ENCODE results near the gene MAZ. TPM values are rescaled to one million over a fixed set of nuclear protein-coding genes. Genes with fewer than 3 reads are reported as not detected.
"Not testable (repeated sequence)": the region's sequence is repeated elsewhere in the genome, so short reads cannot be mapped to it uniquely, and the experiment has no call there.

Gene MAZ
- polyA plus RNA-seq, 3 donors: 74.2 to 137 (median 83.9) TPM

DNA sequence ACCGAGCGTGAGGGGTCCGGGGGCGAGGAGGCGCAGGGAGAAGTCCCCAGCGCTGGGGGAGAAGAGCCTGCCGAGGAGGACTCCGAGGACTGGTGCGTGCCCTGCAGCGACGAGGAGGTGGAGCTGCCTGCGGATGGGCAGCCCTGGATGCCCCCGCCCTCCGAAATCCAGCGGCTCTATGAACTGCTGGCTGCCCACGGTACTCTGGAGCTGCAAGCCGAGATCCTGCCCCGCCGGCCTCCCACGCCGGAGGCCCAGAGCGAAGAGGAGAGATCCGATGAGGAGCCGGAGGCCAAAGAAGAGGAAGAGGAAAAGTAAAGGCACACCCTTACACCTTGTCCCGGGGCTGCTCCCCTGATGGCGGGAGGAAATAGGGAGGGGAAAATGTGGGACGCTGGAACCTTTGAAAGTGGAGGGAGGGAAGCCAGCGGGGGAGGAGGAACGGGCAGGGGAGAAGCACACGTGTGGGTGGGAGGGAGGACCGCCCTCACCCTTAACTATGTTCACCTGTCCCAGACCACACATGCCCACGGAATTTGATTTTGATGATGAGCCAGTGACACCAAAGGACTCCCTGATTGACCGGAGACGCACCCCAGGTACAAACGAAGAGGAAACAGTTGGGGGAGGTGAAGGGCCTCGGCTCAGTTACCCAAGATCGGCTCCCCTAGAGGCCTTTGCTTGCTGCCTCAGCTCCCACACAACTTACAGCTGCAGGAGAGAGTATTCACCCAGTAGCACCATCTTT is 10.5 kb downstream of the MAZ start:
- peak overlapping the region; percentile 34 for H3K27ac ChIP-seq (ENCODE audit: low read depth, low read length)
- WGBS, 3 donors: 1 to 5% (median 4%) methylated on average over 34 to 37 of the region's 37 CpGs

DNA sequence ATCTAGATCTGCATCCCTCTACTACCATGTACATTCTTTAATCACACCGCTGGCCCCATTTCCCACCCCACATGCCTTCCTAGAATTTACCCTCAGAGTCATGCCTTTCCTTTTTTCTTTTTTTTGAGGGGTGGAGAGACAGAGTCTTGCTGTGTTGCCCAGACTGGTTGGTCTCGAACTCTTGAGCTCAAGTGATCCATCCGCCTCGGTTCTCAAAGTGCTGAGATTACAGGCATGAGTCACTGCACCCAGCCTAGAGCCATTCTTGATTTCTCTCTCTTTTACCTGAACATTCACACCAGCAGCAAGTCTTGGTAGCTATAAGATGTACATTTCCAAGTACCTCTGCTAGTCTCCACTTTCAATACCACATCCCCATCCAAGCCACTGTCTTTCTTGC is 11.8 kb downstream of the MAZ start:
- 77 to 94% (median 92%) methylated on average over 4 of the region's 4 CpGs for WGBS, 3 donors
- no peak overlapping the region for H3K27ac ChIP-seq (ENCODE audit: low read depth, low read length)

DNA sequence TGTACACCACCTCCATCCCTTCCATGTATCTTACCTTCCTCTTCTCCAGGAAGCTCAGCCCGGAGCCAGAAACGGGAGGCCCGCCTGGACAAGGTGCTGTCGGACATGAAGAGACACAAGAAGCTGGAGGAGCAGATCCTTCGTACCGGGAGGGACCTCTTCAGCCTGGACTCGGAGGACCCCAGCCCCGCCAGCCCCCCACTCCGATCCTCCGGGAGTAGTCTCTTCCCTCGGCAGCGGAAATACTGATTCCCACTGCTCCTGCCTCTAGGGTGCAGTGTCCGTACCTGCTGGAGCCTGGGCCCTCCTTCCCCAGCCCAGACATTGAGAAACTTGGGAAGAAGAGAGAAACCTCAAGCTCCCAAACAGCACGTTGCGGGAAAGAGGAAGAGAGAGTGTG is 13.2 kb downstream of the MAZ start:
- 63 to 81% (median 75%) methylated on average over 15 of the region's 15 CpGs for WGBS, 3 donors
- no peak overlapping the region for H3K27ac ChIP-seq (ENCODE audit: low read depth, low read length)

DNA sequence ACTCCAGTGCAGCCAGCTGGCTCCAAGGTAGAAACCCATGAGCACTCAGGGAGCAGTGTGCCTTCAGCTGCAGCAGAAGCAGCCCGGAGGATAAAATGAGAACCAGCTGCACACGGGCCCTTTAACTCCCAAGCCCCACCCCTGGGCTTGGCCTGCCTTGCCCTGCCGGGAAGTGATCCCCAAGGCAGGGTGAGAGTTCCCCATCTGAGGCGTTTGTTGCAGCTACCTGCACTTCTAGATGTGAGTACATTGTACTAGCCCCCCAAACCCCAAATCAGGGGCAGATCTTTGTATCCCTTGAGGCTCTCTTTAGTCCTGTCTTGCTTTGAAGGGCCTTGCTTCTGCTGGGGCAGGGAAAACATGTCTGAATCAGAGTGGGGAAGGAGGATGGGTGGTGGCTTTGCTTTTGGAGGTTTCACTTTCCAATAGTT is 14.0 kb downstream of the MAZ start, which contains the start of gene MVP:
Gene MVP (plus strand): TSS at position 192 of the 431 bp plus-strand sequence. CDS start 10,088 bp downstream, outside the sequence.
- H3K27ac ChIP-seq (ENCODE audit: low read depth, low read length): peak within 1 kb of the TSS; percentile 68
- WGBS, 3 donors: 0% methylated on average over 4 of the region's 4 CpGs

DNA sequence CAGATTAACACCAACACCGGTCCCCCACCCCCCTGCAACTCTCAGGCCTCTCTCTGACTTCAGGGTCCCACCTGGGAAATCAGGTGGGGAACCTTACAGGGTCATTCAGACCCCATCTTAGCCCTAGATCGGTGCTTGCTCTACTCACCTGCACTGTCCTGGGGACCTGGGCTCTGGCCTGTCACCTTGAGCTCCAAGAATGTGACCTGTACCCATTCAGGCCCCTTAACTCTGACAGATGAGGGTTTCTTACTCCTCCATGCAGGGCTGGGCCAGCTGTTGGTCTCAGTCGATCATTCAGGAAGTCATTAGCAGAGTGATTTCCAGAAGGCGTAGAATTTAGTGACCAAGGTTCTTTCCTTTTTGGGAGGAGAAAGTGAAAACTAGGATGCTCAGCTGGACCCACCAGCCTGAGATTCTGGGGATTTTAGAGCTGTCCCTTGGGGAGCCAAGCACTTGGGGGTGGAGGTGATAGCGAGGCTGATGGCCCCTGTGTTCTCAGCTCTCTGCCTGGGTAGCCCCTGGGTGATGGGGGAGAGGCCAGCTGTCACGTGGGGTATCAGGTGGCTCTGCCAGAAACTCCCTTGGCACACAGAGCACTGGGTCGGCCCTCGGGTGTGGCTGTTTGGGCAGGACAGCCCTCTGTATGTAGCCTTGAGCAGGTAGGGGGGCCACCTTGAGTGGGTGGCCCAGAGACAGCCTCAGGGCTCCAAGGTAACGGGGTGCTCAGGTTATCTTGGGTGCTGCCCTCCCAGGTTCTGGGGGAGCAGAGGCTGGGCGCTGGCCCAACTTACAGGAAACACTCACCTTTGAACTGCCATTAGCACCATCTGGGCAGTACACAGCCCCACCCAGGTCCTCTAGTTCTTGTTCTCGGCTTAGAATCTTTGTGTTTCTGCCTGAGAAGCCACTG is 14.7 kb downstream of the MAZ start:
- peak overlapping the region; percentile 68 for H3K27ac ChIP-seq (ENCODE audit: low read depth, low read length)
- WGBS, 3 donors: 10 to 19% (median 19%) methylated on average over 11 of the region's 11 CpGs

DNA sequence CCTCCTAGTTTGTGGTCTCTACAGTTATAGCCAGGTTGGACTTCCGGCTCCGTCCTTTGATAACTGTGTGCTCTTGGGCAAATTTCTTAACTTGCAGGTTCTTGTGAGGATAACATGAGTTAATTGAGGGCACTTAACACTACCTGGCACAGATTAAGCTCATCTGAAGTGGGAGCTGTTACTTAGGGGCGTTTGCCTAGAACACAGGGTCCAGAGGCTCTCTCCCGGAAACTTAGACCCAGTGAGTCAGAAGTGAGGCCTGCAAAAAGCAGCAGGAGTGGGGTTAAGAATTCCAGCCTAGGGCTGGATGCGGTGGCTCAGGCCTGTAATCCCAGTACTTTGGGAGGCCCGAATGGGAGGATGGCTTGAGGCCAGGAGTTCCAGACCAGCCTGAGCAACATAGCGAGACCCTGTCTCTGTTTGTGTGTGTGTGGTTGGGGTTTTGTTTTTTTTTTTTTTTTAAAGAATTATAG is 15.3 kb downstream of the MAZ start:
- 20 to 46% (median 40%) methylated on average over 7 of the region's 7 CpGs for WGBS, 3 donors
- H3K27ac ChIP-seq (ENCODE audit: low read depth, low read length): peak overlapping the region; percentile 68

DNA sequence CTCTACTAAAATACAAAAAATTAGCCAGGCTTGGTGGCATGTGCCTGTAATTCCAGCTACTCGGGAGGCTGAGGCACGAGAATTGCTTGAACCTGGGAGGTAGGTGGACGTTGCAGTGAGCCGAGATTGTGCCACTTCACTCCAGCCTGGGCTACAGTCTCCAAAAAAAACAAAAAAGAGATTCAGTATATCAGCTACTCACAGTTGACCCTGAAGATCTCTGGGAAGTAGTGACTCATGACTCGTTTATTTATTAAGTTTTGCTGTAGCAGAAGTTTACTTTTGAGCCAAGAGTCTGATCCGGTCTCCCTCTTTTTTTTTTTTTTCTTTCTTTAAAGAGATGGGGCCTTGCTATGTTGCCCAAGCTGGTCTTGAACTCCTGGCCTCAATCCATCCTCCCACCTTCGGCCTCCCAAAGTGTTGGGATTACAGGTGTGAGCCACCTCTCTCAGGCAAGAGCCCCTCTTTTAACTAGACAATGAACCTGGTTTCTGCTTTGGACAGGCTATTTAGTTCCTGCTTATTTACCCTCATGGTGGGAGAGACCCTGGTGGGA is 18.3 kb downstream of the MAZ start:
- H3K27ac ChIP-seq (ENCODE audit: low read depth, low read length): no peak overlapping the region
- 23 to 51% (median 46%) methylated on average over 7 of the region's 7 CpGs for WGBS, 3 donors

DNA sequence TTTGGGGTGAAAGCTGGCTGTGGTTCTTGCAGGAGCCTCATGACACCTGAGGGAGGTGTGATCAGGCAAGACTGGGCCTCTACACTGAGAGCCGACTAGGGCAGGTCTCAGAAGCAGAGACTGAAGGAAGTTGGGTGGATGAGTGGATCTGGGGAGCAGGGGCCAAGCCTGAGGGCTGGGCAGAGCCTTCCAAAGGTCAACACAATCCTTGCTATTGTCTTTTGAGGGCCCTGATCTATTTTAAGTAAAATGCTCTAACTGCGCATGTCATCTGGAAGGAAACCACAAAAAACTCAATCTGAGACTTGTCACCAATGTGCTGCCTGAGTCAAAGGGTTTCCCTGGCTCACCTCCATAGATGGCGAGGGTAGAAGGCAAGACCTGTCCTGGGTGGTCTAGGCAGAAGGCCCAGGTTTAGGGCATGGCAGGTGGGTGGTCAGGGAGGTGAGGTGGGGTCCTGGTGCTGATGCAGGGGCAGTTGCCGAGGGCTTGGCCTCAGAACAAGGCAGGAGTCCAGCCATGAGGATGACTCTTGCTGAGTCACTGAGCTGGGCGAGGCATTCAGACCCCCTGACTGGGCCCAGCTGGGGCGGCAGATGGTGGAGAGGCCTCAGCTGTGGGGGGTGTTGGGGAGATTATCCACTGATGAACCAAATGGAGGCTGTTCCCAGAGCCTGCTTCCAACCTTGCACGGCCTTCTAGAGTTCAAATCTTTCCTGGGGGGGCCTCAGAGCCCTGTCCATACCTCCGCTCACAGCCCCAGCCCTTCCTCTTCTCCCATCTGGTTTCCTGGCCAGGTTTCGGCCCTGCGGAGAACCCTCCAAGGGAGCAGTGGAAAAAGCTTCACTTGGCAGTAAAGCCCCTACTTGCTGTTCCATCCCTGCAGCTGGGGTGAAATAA is 19.1 kb downstream of the MAZ start:
- WGBS, 3 donors: 40 to 78% (median 44%) methylated on average over 10 of the region's 10 CpGs
- peak overlapping the region; percentile 8 for H3K27ac ChIP-seq (ENCODE audit: low read depth, low read length)

DNA sequence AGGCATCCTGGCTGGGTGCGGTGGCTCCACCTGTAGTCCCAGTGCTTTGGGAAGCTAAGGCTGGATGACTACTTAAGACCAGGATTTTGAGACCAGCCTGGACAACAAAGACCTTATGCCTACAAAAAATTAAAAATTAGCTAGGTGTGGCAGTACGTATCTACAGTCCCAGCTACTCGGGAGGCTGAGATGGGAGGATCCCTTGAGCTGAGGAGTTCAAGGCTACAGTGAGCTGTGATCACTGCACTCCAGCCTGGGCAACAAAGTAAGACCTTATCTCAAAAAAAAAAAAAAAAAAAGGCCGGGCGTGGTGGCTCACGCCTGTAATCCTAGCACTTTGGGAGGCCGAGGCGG is 20.0 kb downstream of the MAZ start:
- WGBS, 3 donors: 90 to 91% (median 91%) methylated on average over 3 to 8 of the region's 8 CpGs
- no peak overlapping the region for H3K27ac ChIP-seq (ENCODE audit: low read depth, low read length)

DNA sequence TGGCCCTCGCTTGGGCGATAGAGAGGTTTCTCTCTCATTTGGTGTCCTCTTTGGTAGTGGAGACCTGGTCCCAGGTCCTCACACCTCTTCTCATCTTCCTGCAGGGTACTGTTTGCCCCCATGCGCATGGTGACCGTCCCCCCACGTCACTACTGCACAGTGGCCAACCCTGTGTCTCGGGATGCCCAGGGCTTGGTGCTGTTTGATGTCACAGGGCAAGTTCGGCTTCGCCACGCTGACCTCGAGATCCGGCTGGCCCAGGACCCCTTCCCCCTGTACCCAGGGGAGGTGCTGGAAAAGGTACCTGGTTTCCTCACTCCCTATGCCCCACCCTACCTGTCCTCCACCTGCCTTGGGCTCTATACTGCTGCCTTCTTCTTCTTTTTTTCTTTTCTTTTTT is 24.4 kb downstream of the MAZ start:
- WGBS, 3 donors: 95 to 98% (median 97%) methylated on average over 10 to 11 of the region's 11 CpGs
- H3K27ac ChIP-seq (ENCODE audit: low read depth, low read length): no peak overlapping the region

DNA sequence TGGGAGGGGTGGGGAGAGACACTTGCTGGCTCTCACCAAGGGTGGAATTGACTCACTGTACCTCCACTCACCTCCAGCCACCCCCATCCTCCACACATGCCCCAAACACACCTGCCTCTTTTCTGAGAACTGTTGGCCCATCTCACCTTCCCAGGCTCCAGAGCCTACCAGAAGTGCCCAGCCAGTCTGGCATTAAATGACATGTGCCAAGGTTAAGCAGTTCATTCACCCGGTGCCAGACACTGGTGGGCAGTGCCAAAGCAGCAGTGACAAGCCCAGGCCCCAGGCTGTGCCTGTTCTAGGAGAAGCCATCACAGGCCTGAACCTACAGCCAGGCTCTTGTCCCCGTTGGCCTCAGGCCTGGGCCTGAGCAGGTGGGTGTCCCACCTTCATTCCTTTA is 25.2 kb downstream of the MAZ start:
- WGBS, 3 donors: 37 to 87% (median 86%) methylated on average over 2 of the region's 2 CpGs
- no peak overlapping the region for H3K27ac ChIP-seq (ENCODE audit: low read depth, low read length)

DNA sequence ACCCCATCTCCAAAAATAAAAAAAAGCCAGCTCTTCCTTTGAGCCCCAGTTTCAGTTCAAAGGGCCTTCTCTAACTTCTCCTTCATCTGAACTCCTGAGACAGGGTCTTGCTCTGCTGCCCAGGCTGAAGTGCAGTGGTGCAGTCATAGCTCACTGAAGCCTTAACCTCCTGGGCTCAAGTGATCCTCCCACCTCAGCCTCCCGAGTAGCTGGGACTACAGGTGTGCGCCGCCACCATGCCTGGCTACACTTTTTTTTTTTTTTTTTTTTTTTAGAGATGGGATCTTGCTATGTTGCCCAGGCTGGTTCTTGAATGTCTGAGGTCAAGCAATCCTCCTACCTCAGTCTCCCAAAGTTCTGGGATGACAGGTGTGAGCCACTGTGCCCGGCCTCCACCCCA is 26.9 kb downstream of the MAZ start:
- 94 to 100% (median 95%) methylated on average over 4 of the region's 4 CpGs for WGBS, 3 donors
- not testable (repeated sequence) for H3K27ac ChIP-seq (ENCODE audit: low read depth, low read length)

DNA sequence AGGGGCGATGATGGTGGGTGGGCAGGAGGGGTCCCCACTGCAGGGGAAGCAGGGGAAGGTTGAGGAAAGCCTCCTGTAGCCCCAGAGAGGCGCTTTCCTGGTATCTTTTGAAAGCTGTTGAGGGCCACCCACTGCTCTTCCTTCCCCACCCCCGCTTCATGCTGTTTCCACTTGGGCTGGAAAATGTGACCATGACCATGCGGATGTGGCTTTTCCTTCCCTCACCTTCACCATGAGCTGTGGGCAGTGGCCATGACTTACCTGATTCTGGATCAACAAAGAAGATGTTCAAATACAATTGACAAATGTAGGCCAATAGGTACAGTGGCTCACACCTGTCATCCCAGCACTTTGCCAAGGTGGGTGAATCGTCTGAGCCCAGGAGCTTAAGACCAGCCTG is 27.8 kb downstream of the MAZ start:
- H3K27ac ChIP-seq (ENCODE audit: low read depth, low read length): no peak overlapping the region
- WGBS, 3 donors: 92 to 96% (median 93%) methylated on average over 5 of the region's 5 CpGs

DNA sequence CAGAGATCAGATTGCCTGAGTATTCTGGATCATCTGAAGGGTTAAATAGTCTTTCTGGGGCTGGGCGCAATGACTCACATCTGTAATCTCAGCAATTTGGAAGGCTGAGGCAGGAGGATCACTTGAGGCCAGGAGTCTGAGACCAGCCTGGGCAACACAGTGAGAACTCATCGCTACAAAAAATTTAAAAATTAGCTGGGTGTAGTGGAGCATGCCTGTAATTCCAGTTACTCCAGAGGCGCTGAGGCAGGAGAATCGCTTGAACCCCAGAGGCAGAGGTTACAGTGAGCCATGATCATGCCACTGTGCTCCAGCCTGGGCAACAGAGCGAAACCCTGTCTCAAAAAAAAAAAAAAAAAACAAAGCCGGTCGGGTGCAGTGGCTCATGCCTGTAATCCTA is 29.6 kb downstream of the MAZ start:
- no peak overlapping the region for H3K27ac ChIP-seq (ENCODE audit: low read depth, low read length)
- WGBS, 3 donors: 90 to 97% (median 94%) methylated on average over 5 to 7 of the region's 7 CpGs

DNA sequence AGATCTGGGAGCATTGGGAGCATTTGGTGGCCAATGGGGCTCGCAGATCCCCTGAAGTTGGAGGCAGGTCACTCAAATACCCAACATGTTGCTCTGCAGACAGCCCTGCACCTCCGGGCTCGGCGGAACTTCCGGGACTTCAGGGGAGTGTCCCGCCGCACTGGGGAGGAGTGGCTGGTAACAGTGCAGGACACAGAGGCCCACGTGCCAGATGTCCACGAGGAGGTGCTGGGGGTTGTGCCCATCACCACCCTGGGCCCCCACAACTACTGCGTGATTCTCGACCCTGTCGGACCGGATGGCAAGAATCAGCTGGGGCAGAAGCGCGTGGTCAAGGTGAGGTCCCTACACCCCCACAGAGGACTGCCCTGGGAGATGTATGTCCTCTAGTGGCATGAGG is 30.3 kb downstream of the MAZ start:
- 85 to 88% (median 87%) methylated on average over 15 of the region's 15 CpGs for WGBS, 3 donors
- H3K27ac ChIP-seq (ENCODE audit: low read depth, low read length): no peak overlapping the region

DNA sequence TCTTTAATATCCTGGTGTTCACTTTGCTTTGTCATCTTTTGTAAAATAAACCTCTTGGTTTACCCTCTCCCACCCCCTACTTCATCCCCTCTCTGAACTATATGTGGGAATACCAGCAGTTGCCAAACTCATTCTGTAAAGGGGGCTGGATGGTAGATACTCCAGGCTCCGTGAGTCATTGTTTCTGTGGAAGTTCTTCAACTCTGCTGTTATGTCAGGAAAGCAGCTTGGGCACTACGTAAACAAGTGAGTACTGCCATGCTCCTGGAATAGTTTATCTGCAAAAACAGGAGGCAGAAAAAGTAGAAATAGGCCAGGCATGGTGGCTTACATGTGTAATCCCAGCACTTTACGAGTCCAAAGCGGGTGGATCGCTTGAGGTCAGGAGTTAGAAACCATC is 31.5 kb downstream of the MAZ start:
- H3K27ac ChIP-seq (ENCODE audit: low read depth, low read length): no peak overlapping the region
- 92 to 96% (median 96%) methylated on average over 5 of the region's 5 CpGs for WGBS, 3 donors

DNA sequence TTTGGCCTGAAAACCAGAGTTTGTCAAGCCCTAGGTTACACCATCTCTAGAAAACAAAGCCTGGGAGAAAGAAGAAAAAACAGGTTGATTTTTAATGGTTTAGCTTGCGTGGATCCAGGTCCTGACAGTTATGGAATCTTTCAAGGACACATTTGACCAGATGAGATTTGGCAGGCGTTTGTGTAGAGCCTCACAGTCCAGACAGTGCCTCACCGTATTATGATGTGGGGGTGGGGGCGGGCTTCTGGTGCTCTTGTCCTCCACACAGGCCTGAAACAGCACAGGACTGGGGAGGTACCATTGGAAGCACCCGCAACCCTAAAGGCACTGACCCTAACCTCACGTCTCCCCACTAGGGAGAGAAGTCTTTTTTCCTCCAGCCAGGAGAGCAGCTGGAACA is 33.5 kb downstream of the MAZ start:
- H3K27ac ChIP-seq (ENCODE audit: low read depth, low read length): no peak overlapping the region
- 77 to 93% (median 93%) methylated on average over 6 of the region's 6 CpGs for WGBS, 3 donors

DNA sequence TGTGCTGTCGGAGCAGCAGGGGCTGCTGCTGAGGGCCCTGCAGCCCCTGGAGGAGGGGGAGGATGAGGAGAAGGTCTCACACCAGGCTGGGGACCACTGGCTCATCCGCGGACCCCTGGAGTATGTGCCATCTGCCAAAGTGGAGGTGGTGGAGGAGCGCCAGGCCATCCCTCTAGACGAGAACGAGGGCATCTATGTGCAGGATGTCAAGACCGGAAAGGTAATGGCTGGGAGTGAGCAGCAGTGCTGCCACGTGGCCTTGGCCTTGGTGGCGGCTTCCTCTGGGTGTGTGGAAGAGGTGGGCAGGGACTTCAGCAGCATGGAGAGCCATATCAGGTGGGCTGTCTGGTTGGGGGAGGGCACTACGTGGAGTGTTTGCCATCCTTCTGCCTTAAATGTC is 33.9 kb downstream of the MAZ start:
- WGBS, 3 donors: 72 to 85% (median 84%) methylated on average over 10 of the region's 10 CpGs
- no peak overlapping the region for H3K27ac ChIP-seq (ENCODE audit: low read depth, low read length)
